Stimulated activated CD8-positive, alpha-beta memory T cell treated with anti-CD3 and anti-CD28 coated beads, Interleukin-15, amount 100 ng/mL, for 1 hour (primary cell): ENCODE data around the gene LTF.
A peak's percentile ranks its signal among the peaks of the same experiment; 100 is the strongest.
"Not testable (repeated sequence)": the region's sequence is repeated elsewhere in the genome, so short reads cannot be mapped to it uniquely, and the experiment has no call there.

Experiments used
- DNase-seq: peaks from one replicate; pipeline ENCODE4 v3.0.0-alpha.2; 2020; ENCODE audit warnings: low read depth

LTF gene

DNA sequence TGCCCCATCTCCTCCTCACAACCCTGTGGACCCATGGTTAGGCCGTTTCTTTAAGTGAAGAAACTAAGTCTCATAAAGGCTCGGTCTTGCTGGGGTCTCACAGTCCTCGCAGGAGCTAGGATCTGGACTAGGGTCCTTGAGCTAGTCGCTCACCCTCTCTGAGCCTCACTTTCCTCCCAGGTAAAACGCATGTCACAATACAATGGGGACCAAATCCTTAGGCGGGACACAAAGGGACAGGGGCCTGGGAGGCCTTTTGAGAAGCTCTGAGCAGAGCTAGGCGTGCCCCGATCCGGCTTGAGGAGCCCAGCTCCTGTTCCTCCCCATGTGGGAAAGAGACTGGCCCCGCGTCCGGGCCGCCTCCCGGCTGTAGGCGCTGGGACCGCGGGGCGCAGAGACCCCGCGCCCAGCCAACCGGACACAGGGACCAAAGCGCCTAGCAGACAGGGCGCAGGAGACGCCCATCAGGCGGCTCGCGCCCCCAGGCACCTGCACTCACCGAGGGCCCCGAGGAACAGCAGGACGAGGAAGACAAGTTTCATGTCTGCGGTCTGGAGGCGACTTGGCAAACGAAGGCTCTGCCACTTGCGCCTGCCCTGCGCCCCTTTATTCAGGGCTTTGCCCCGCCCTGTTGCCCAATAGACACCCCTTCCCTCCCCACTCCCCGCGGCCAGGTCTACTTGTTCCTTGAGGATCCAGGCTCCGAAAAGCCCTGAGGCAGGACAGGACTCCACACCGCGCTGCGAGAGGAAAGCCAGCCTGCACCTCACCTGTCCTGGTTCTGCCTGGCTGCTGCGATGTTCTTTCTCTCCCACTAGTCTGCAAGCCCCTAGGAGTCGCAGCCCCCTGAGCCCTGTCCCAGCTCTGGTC, at the start of gene LTF:
TSS of gene LTF (minus strand) at position 580 of the 870 bp plus-strand sequence. CDS start at position 542, 38 bp downstream.
- no peak for DNase-seq

GRCh38 chr3:46512191-46512749, 47.6 kb upstream of the LTF start:
- no peak for DNase-seq

- no peak for DNase-seq
These were observed 45.0 kb upstream of the LTF start for GRCh38 chr3:46509661-46510187.

DNA sequence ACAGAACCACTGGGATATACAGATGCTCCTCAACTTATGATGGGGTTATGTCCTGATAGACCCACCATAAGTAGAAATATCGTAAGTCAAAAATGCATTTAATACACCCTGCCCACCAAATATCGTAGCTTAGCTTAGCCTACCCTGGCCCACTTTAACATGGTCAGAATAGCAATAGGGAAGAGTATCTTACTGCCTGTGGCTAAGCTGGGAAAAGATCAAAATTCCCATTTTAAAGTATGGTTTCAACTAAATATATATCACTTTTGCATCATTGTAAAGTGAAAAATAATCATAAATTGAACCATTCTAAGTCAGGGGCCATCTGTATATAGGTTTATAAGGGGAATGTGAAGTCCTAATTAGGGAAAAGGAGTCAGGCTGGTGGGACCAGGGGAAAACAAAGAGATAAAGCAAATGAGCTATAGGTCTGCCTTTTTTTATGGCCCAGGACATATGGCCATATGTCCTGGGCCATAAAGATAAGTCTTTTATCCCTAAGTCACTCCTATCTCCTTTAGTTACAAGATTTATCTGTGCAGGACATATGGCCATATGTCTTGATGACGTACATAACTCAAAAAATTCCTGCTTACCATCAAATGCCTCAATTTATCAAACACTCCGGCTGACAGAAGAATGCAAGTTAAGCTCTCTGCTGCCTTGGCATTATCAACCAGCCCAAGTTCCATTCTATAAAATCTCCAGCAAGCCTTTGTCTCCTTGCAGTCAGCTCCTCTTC, 44.3 kb upstream of the LTF start:
- no peak for DNase-seq

DNA sequence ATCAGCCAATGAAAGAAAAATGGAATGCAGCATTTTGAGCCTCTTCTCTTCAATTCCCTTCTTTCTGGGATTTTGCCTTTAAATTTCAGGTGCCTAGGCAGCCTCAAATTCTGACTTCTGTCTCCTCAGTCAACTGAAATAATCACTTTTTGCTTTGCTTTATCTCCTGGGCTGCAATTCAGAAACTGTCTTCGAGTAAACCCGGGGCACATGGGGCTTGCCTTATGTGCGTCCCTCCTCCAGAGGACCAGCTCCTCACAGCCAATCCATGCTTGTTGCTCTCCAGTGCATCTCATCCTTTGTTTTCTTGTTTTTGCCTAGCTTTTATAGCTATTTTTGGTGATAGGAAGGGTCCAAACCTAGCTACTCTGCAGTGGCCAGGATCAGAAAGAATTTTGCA, 41.8 kb upstream of the LTF start:
- no peak for DNase-seq

DNA sequence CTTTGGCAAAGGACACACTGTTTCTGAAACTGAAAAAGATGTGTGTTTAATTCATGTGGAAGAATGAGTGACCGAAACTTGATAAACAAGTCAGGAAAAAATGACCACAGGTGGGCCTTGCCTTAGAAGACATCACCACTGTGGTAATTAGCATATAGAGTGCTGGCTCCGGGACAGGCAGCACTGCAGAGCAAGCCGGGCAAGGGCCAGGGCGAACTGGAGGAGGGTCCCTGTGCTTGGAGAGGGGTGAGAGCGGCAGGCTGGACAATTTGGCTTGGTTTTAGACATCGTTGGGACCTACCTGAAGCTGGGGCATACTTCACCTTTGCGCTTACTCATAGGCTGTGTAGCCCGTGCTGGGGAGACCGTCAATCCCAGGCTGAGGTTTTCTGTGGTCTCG, 41.2 kb upstream of the LTF start:
- no peak for DNase-seq

DNA sequence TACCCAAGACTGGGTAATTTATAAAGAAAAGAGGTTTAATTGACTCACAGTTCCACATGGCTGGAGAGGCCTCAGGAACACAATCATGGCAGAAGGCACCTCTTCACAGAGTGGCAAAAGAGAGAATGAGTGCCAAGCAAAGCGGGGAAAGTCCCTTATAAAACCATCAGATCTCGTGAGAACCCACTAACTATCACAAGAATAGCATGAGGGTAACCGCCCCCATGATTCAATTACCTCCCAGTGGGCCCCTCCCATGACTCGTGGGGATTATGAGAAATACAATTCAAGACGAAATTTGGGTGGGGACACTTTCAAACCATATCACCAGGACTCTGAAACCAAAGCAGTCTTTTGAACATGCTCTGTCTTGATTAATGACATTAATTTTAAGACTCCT, 40.1 kb upstream of the LTF start:
- no peak for DNase-seq

GRCh38 chr3:46503200-46503874, 38.6 kb upstream of the LTF start:
- DNase-seq = no peak

GRCh38 chr3:46501702-46502101, 37.0 kb upstream of the LTF start:
- no peak for DNase-seq

- no peak for DNase-seq
These were observed 36.2 kb upstream of the LTF start for GRCh38 chr3:46500656-46501635.

- DNase-seq = no peak
These were observed 34.3 kb upstream of the LTF start for GRCh38 chr3:46498916-46499519.

DNA sequence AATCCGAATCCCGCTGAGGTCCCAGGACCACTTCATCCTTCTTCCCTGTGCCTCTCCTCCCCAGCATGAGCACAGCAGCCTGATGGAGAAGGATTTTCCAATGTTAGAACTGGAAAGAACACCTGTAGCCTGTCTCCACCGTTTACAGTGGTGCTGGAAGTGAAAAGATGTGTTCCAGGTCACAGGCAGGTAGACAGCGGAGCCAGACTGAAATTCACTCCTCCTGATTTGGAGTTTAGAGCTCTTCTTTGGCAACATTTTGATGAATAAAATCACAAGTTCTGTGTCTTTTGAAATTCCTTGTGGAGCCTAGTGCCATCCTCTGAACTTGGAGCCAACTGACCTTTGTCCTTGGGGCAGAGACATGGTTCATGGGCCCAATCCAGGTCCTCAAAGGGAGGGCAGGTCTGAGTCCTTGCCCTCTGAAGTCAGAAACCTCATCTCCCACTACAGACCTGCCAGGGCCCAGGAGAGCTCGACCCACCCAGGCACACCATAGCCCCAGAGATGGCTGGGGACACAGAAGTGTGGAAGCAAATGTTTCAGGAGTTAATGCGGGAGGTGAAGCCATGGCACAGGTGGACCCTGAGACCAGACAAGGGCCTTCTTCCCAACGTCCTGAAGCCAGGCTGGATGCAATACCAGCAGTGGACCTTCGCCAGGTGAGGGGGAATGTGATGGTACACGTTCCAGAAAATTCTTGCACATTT, 33.0 kb upstream of the LTF start, which contains the start of gene RTP3:
TSS of gene RTP3 (plus strand) at position 421 of the 710 bp plus-strand sequence. CDS start at position 508, 87 bp downstream.
- no peak for DNase-seq

- peak; percentile 31 for DNase-seq
These were observed 32.2 kb upstream of the LTF start for GRCh38 chr3:46496746-46497555.

DNA sequence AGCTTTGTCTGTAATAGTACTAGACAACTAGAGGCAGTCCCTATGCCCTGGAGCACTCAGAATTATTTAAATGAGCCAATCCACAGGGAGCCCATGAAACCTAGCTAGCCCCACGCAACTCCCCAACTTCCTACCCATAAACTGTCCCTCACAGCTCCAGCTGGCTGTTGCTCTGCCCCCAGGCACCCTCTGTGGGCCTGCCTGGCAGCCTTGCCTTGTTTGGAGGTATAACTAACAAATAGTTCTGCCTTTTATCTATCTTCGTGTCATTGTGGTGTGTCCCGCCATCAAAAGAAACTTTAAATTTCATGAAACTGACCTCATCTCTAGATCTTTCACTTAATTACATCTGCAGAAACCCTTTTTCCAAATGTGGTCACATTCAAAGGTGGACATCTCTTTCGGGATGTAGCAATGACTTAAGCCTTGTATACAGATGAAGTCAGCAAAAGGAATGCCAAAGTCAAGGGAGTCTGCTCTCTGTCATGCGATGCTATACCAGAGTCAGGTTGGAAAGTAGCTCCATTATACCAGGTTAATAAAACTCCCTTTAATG, 31.3 kb upstream of the LTF start:
- no peak for DNase-seq

DNA sequence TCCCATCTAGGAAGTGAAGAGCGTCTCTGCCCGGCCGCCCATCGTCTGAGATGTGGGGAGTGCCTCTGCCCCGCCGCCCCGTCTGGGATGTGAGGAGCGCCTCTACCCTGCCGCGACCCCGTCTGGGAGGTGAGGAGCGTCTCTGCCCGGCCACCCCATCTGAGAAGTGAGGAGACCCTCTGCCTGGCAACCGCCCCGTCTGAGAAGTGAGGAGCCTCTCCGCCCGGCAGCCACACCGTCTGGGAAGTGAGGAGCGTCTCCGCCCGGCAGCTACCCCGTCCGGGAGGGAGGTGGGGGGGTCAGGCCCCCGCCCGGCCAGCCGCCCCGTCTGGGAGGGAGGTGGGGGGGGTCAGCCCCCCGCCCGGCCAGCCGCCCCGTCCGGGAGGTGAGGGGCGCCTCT, 29.8 kb upstream of the LTF start:
- DNase-seq = not testable (repeated sequence)

DNA sequence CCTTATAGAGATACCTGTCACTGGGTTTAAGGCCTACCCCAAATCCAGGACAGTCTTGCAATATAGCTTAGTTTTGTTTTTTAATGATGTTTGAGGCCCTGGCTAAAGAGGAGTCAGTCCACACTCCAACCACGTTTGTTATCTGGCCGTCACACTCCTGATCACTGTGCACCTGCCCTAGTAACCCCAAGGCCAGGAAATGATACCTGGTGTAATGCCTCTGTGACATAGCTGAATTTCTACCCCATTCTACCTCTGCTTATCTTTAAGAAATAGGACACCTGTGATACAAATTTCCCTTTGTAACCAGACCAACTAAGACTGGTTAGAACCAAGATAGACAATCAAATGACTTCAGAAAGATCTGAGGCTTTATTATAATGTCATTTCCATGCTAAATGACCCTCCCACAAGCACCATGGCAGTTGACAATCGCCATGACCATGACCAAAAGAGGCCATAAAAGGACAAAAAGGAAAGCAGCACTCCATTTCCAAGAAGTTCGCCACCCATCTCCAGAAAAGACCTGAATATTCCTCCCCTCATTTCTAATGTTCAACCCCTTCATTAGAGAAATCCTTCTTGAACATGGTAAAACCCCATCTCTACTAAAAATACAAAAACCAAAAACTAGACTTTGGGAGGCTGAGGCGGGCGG, 28.3 kb upstream of the LTF start:
- no peak for DNase-seq

- DNase-seq = no peak
These were observed 26.7 kb upstream of the LTF start for GRCh38 chr3:46491089-46492070.
